ENCODE results near the gene SSNA1. TPM values are rescaled to one million over a fixed set of nuclear protein-coding genes. Genes with fewer than 3 reads are reported as not detected.
A peak's percentile ranks its signal among the peaks of the same experiment; 100 is the strongest.

SSNA1 gene
- total RNA-seq, 2 experiments from 2014 or later = 48.2 to 49.9 TPM

GRCh38 chr9:137216188-137216965 is 27.9 kb downstream of the SSNA1 start:
- DNase-seq = no peak
- CTCF ChIA-PET = no interaction called here
- Mint-ChIP-seq H3K36me3 (ENCODE audit: low read depth) (peaks cover 2% of the 10 kb centered on the region), H3K27me3 (ENCODE audit: low read depth) (no peaks in the 10 kb centered on the region), H3K27ac (no peak overlapping the region), H3K9me3 (no peaks in the 10 kb centered on the region), H3K4me3 (no peak overlapping the region), H3K4me1 (ENCODE audit: low read depth) (no peaks in the 10 kb centered on the region)
- intact Hi-C loops (cut with micrococcal nuclease) = no loop called here

GRCh38 chr9:137217276-137218211 is 29.1 kb downstream of the SSNA1 start:
- H3K27me3 Mint-ChIP-seq (ENCODE audit: low read depth) = no peaks in the 10 kb centered on the region
- CTCF ChIA-PET = interaction anchor here (0.7 kb wide), 1 partner anchor 11 kb away, joined by 5 read pairs; no protein-coding TSS in a partner anchor
- peaks cover 2% of the 10 kb centered on the region for H3K36me3 Mint-ChIP-seq (ENCODE audit: low read depth)
- DNase-seq = no peak
- intact Hi-C loops (cut with micrococcal nuclease) = no loop called here
- no peaks in the 10 kb centered on the region for H3K9me3 Mint-ChIP-seq
- no peaks in the 10 kb centered on the region for H3K4me1 Mint-ChIP-seq (ENCODE audit: low read depth)
- H3K4me3 Mint-ChIP-seq = no peak overlapping the region
- H3K27ac Mint-ChIP-seq = no peak overlapping the region

GRCh38 chr9:137218212-137218753 is 29.8 kb downstream of the SSNA1 start:
- H3K27ac Mint-ChIP-seq = no peak overlapping the region
- H3K9me3 Mint-ChIP-seq = no peaks in the 10 kb centered on the region
- CTCF ChIA-PET = no interaction called here
- no peaks in the 10 kb centered on the region for H3K27me3 Mint-ChIP-seq (ENCODE audit: low read depth)
- H3K4me3 Mint-ChIP-seq = no peak overlapping the region
- no peak for DNase-seq
- H3K4me1 Mint-ChIP-seq (ENCODE audit: low read depth) = peaks cover 1% of the 10 kb centered on the region
- intact Hi-C loops (cut with micrococcal nuclease) = no loop called here
- no peaks in the 10 kb centered on the region for H3K36me3 Mint-ChIP-seq (ENCODE audit: low read depth)

GRCh38 chr9:137218754-137219271 is 30.3 kb downstream of the SSNA1 start:
- no peak for DNase-seq
- no peak overlapping the region for H3K4me3 Mint-ChIP-seq
- H3K27ac Mint-ChIP-seq = no peak overlapping the region
- CTCF ChIA-PET = no interaction called here
- no peaks in the 10 kb centered on the region for H3K9me3 Mint-ChIP-seq
- H3K27me3 Mint-ChIP-seq (ENCODE audit: low read depth) = no peaks in the 10 kb centered on the region
- H3K36me3 Mint-ChIP-seq (ENCODE audit: low read depth) = no peaks in the 10 kb centered on the region
- intact Hi-C loops (cut with micrococcal nuclease) = no loop called here
- H3K4me1 Mint-ChIP-seq (ENCODE audit: low read depth) = peaks cover 1% of the 10 kb centered on the region

GRCh38 chr9:137219757-137220316 is 31.4 kb downstream of the SSNA1 start:
- peaks cover 4% of the 10 kb centered on the region for H3K4me1 Mint-ChIP-seq (ENCODE audit: low read depth)
- H3K4me3 Mint-ChIP-seq = no peak overlapping the region
- DNase-seq = no peak
- intact Hi-C loops (cut with micrococcal nuclease) = loop anchor here (10.0 kb wide), 1 partner anchor 335 kb away; the partner anchor contains the start of gene TRAF2
- H3K27me3 Mint-ChIP-seq (ENCODE audit: low read depth) = no peaks in the 10 kb centered on the region
- CTCF ChIA-PET = no interaction called here
- no peaks in the 10 kb centered on the region for H3K36me3 Mint-ChIP-seq (ENCODE audit: low read depth)
- no peaks in the 10 kb centered on the region for H3K9me3 Mint-ChIP-seq
- H3K27ac Mint-ChIP-seq = no peak overlapping the region

GRCh38 chr9:137220317-137221094 is 32.0 kb downstream of the SSNA1 start:
- no peak overlapping the region for H3K27ac Mint-ChIP-seq
- DNase-seq = no peak
- peak overlapping the region; percentile 40 for H3K4me3 Mint-ChIP-seq
- CTCF ChIA-PET = no interaction called here
- H3K9me3 Mint-ChIP-seq = no peaks in the 10 kb centered on the region
- H3K27me3 Mint-ChIP-seq (ENCODE audit: low read depth) = no peaks in the 10 kb centered on the region
- H3K36me3 Mint-ChIP-seq (ENCODE audit: low read depth) = no peaks in the 10 kb centered on the region
- H3K4me1 Mint-ChIP-seq (ENCODE audit: low read depth) = peaks cover 4% of the 10 kb centered on the region
- intact Hi-C loops (cut with micrococcal nuclease) = loop anchor here (10.0 kb wide), 1 partner anchor 336 kb away; the partner anchor contains the start of gene TRAF2

- Mint-ChIP-seq H3K4me1 (ENCODE audit: low read depth) (peaks cover 4% of the 10 kb centered on the region), H3K36me3 (ENCODE audit: low read depth) (no peaks in the 10 kb centered on the region), H3K9me3 (no peaks in the 10 kb centered on the region), H3K27me3 (ENCODE audit: low read depth) (no peaks in the 10 kb centered on the region), H3K4me3 (peak overlapping the region; percentile 40), H3K27ac (no peak overlapping the region)
- CTCF ChIA-PET = no interaction called here
- intact Hi-C loops (cut with micrococcal nuclease) = loop anchor here (10.0 kb wide), 1 partner anchor 336 kb away; the partner anchor contains the start of gene TRAF2
- DNase-seq = no peak
Observed at GRCh38 chr9:137221095-137221505, 32.6 kb downstream of the SSNA1 start.

- DNase-seq = no peak
Observed at GRCh38 chr9:137221506-137222111, 33.1 kb downstream of the SSNA1 start.

GRCh38 chr9:137222190-137223077 is 34.0 kb downstream of the SSNA1 start, which contains the start of gene RNF208:
Gene RNF208, minus strand, starts transcription at chr9:137222240. Its CDS starts 1,028 bp downstream, at chr9:137221212.
- no peaks in the 10 kb centered on the region for H3K36me3 Mint-ChIP-seq (ENCODE audit: low read depth)

More at GRCh38 chr9:137221506-137222111, 33.1 kb downstream of the SSNA1 start:
- no peak overlapping the region for H3K4me3 Mint-ChIP-seq
- no peaks in the 10 kb centered on the region for H3K27me3 Mint-ChIP-seq (ENCODE audit: low read depth)
- no peaks in the 10 kb centered on the region for H3K9me3 Mint-ChIP-seq
- intact Hi-C loops (cut with micrococcal nuclease) = loop anchor here (10.0 kb wide), 1 partner anchor 337 kb away; the partner anchor contains the start of gene TRAF2
- peaks cover 4% of the 10 kb centered on the region for H3K4me1 Mint-ChIP-seq (ENCODE audit: low read depth)
- no peak overlapping the region for H3K27ac Mint-ChIP-seq
- H3K36me3 Mint-ChIP-seq (ENCODE audit: low read depth) = no peaks in the 10 kb centered on the region
- CTCF ChIA-PET = interaction anchor here (1.3 kb wide), 1 partner anchor 101 kb away, joined by 3 read pairs; no protein-coding TSS in a partner anchor

More at GRCh38 chr9:137222190-137223077, 34.0 kb downstream of the SSNA1 start, which contains the start of gene RNF208:
- Mint-ChIP-seq H3K4me1 (ENCODE audit: low read depth) (peaks cover 5% of the 10 kb centered on the region), H3K9me3 (no peaks in the 10 kb centered on the region), H3K27ac (no peak within 1 kb of the TSS), H3K4me3 (peak within 1 kb of the TSS; percentile 85), H3K27me3 (ENCODE audit: low read depth) (no peaks in the 10 kb centered on the region)
- peak; percentile 36 for DNase-seq
- intact Hi-C loops (cut with micrococcal nuclease) = loop anchor here (1.0 to 10.0 kb wide), 9 partner anchors 17 to 338 kb away; partner anchors contain the start of genes ANAPC2, MAN1B1, NDOR1 and NELFB
- CTCF ChIA-PET = interaction anchor here (1.3 to 2.4 kb wide), 4 partner anchors 14 to 102 kb away, joined by 3 to 17 read pairs (median 4); no protein-coding TSS in a partner anchor

All from activated naive CD4-positive, alpha-beta T cell treated with anti-CD3 and anti-CD28 coated beads for 36 hours (primary cell).